ENCODE data around the gene HES3. TPM values are rescaled to one million over a fixed set of nuclear protein-coding genes. Genes with fewer than 3 reads are reported as not detected.

The HES3 gene, protein sequence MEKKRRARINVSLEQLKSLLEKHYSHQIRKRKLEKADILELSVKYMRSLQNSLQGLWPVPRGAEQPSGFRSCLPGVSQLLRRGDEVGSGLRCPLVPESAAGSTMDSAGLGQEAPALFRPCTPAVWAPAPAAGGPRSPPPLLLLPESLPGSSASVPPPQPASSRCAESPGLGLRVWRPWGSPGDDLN
- total RNA-seq, result not detected

- Histone ChIP-seq H3K27ac (no peak within 1 kb of the TSS), H3K36me3 (no peaks in the 10 kb centered on the region), H3K4me3 (no peak within 1 kb of the TSS), H3K9me3 (no peaks in the 10 kb centered on the region), H3K27me3 (peaks cover 30 to 36% of the 10 kb centered on the region in 2 donors), H3K4me1 (peaks cover 0 to 13% of the 10 kb centered on the region in 2 donors)
- intact Hi-C loops (cut with DNase I; ENCODE audit: low total_unique reads), result no loop called here
- DNase-seq, result no peak
- TF ChIP-seq, protein P1, sequence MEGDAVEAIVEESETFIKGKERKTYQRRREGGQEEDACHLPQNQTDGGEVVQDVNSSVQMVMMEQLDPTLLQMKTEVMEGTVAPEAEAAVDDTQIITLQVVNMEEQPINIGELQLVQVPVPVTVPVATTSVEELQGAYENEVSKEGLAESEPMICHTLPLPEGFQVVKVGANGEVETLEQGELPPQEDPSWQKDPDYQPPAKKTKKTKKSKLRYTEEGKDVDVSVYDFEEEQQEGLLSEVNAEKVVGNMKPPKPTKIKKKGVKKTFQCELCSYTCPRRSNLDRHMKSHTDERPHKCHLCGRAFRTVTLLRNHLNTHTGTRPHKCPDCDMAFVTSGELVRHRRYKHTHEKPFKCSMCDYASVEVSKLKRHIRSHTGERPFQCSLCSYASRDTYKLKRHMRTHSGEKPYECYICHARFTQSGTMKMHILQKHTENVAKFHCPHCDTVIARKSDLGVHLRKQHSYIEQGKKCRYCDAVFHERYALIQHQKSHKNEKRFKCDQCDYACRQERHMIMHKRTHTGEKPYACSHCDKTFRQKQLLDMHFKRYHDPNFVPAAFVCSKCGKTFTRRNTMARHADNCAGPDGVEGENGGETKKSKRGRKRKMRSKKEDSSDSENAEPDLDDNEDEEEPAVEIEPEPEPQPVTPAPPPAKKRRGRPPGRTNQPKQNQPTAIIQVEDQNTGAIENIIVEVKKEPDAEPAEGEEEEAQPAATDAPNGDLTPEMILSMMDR (IDR thresholded peaks at IDR 0.05), result no peak
- TF ChIP-seq POLR2A (IDR thresholded peaks at IDR 0.05), result no peak
Measured at GRCh38 chr1:6243993-6244392, at the start of gene HES3. TSS of gene HES3 (plus strand) at chr1:6244179. CDS start at chr1:6244366, 187 bp downstream.

DNA sequence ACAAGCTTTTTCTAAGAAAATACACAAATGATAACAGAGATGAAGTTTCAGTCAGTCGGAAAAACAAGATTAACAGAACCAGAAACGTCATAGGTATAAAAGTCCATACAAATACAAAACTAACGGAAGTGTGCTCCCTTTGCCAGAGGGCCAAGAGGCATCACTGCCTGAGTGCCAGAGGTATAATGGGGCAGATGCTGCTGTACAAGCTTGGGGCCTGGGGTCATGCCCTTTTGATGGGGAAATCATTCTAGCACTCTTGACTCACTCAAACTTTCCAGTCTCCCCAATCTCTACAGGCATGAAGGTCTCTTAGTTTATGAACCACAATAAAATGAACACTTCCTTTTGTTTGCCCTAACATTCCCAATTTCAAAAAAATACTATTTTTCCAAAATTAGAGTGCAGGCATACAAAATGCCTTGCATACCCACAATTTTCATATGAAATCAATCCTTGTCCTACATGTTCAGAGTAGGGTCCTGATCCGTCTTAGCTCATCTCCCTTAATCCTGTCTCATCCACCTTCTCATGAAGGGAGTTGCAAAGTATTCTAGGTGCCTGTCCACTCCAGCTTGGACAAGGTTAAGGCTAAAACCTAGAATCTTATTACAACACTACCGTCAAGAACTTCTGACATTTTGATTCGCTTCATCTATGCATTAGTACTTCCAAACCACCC lies 46.1 kb upstream of the HES3 start:
- no peak for DNase-seq
- TF ChIP-seq, protein P1 (IDR thresholded peaks at IDR 0.05), result no peak
- TF ChIP-seq POLR2A (IDR thresholded peaks at IDR 0.05), result no peak
- Histone ChIP-seq H3K4me1 (peaks cover 11 to 13% of the 10 kb centered on the region in 2 donors), H3K9me3 (no peaks in the 10 kb centered on the region), H3K36me3 (no peaks in the 10 kb centered on the region), H3K27me3 (no peaks in the 10 kb centered on the region), H3K4me3 (peak overlapping the region; percentile 95 to 99), H3K27ac (no peak overlapping the region)
- intact Hi-C loops (cut with DNase I; ENCODE audit: low total_unique reads), result no loop called here

GRCh38 chr1:6198646-6199297 lies 45.2 kb upstream of the HES3 start:
- H3K27ac ChIP-seq, result peak overlapping the region; percentile 58 to 82
- TF ChIP-seq POLR2A (IDR thresholded peaks at IDR 0.05), result no peak
- TF ChIP-seq, protein P1 (IDR thresholded peaks at IDR 0.05), result no peak
- peaks cover 11 to 13% of the 10 kb centered on the region in 2 donors for H3K4me1 ChIP-seq
- no peaks in the 10 kb centered on the region for H3K9me3 ChIP-seq
- no peaks in the 10 kb centered on the region for H3K27me3 ChIP-seq
- H3K36me3 ChIP-seq, result no peaks in the 10 kb centered on the region
- peak overlapping the region; percentile 95 to 99 for H3K4me3 ChIP-seq
- DNase-seq, result no peak
- intact Hi-C loops (cut with DNase I; ENCODE audit: low total_unique reads), result no loop called here

DNA sequence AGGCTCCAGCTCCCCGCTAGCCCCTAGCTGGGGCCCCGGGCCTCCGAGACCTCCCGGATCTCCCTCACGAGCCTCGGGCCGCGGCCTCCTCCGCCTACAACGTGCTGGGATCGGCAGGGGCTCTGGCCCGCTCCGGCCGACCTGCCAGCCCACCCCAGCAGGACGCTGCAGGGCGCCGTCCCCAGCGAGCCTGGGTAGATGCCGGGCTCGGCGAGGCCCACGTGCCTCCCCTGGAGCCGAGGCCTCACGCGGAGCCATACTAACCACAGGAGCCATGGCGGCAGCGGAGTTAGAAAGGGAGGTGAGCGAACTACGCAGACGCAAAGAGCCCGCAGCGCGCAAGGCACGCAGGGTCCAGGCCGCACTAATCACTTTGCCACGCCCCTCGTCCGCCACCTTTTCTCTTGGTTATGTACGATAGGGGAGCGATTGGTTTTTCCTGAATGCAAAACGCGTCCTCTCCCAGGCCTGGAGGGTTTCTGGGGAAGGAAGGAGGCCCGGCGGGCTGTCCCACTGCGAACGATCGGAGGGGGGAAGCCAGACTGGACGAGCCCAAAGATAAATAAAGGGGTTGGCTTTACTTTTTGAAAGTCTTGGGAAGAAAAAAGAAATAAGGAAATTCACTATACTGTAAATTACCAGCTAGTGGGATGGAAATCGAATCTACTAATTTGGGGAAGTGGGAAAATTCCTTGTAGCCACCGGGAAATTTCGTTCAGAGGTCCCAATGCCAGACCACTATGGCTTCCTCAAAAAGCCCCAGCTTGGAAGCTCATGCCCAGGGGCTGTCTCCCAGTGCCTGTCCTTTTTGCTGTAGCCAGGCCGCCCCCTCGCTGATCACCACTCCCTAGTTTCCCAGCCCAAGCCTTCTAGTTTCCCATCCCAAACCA lies 44.4 kb upstream of the HES3 start, which contains the start of gene RPL22:
TSS of gene RPL22 (minus strand) at position 298 of the 890 bp plus-strand sequence. CDS start at position 276, 22 bp downstream.
- H3K4me1 ChIP-seq, result peaks cover 11 to 13% of the 10 kb centered on the region in 2 donors
- TF ChIP-seq, protein P1 (IDR thresholded peaks at IDR 0.05), result peak in 3 of 4 experiments; percentile 6 to 54 (median 36)
- TF ChIP-seq POLR2A (IDR thresholded peaks at IDR 0.05), result peak; percentile 76 to 78
- H3K9me3 ChIP-seq, result no peaks in the 10 kb centered on the region
- DNase-seq, result peak; percentile 97 to 98
- peak within 1 kb of the TSS; percentile 95 to 99 for H3K4me3 ChIP-seq
- peak within 1 kb of the TSS; percentile 70 to 82 for H3K27ac ChIP-seq
- intact Hi-C loops (cut with DNase I; ENCODE audit: low total_unique reads), result no loop called here
- H3K36me3 ChIP-seq, result no peaks in the 10 kb centered on the region
- H3K27me3 ChIP-seq, result no peaks in the 10 kb centered on the region

Measured in uterus (tissue), 4 donors.